Spleen (tissue), 11 donors: Measurements from ENCODE around the gene NRG3. TPM values are rescaled to one million over a fixed set of nuclear protein-coding genes. Genes with fewer than 3 reads are reported as not detected.

ENCODE experiments used
- DNase-seq: peaks from one replicate; pipeline ENCODE4 v3.0.0-alpha.2; 2020
- H3K27ac ChIP-seq, 8 donors: fragments of 200-600 bp; sonication (generic) in 7 of 8; 1 replicate in 4 of 8; 2 replicates in 4 of 8; pipeline versions ENCODE4 v1.5.0 to v1.8.0; 2016 to 2021; ENCODE audit warnings: inconsistent platforms in 4 of 8, mild to moderate bottlenecking in 4 of 8, moderate library complexity in 1 of 8
- H3K27me3 ChIP-seq, 7 donors: fragments of 200-600 bp; sonication (generic) in 6 of 7; replicated peaks in 1 of 7; 1 replicate in 4 of 7; 2 replicates in 3 of 7; pipeline versions ENCODE4 v1.5.0 to v1.8.0; 2016 to 2021; ENCODE audit warnings: inconsistent platforms in 3 of 7, mild to moderate bottlenecking in 1 of 7
- H3K36me3 ChIP-seq, 6 donors: fragments of 200-600 bp; sonication (generic) in 5 of 6; 1 replicate in 4 of 6; 2 replicates in 2 of 6; pipeline versions ENCODE4 v1.5.0 to v1.8.0; 2016 to 2021; ENCODE audit warnings: inconsistent platforms in 2 of 6
- H3K4me1 ChIP-seq, 6 donors: fragments of 200-600 bp; sonication (generic) in 5 of 6; 1 replicate in 3 of 6; 2 replicates in 3 of 6; pipeline versions ENCODE4 v1.5.0 to v1.8.0; 2016 to 2021; ENCODE audit warnings: inconsistent platforms in 3 of 6
- H3K4me3 ChIP-seq, 8 donors: fragments of 200-600 bp; sonication (generic) in 7 of 8; 1 replicate in 4 of 8; 2 replicates in 4 of 8; pipeline versions ENCODE4 v1.5.0 to v1.8.0; 2016 to 2021; ENCODE audit warnings: inconsistent platforms in 4 of 8, mild to moderate bottlenecking in 4 of 8, moderate library complexity in 2 of 8
- H3K9me3 ChIP-seq, 8 donors: fragments of 200-600 bp; sonication (generic) in 7 of 8; 1 replicate in 4 of 8; 2 replicates in 4 of 8; pipeline versions ENCODE4 v1.5.0 to v1.8.0; 2016 to 2021; ENCODE audit warnings: inconsistent platforms in 4 of 8
- CTCF ChIP-seq, 11 experiments: fragments of 200-600 bp in 7 of 11; fragments of 450-650 bp in 4 of 11; sonication (generic) in 4 of 11; IDR thresholded peaks in 8 of 11; conservative IDR thresholded peaks in 3 of 11; 1 replicate in 7 of 11; 2 replicates in 4 of 11; pipeline versions ENCODE4 v1.4.0 to v1.8.0; 2016 to 2021; ENCODE audit warnings: antibody characterized with exemption in 11 of 11, inconsistent platforms in 4 of 11, mild to moderate bottlenecking in 1 of 11
- POLR2A ChIP-seq, 3 donors: fragments of 450-650 bp; IDR thresholded peaks; one replicate each; pipeline ENCODE4 v1.5.1; 2017; ENCODE audit warnings: antibody characterized with exemption in 3 of 3, mild to moderate bottlenecking in 1 of 3
- POLR2AphosphoS5 ChIP-seq, 3 donors: sonication (generic); formaldehyde crosslinking; IDR thresholded peaks; one replicate each; pipeline ENCODE4 v1.5.1; 2017; ENCODE audit warnings: antibody characterized with exemption in 3 of 3
- WGBS, 5 donors: extraction: QIAGEN DNeasy Blood & Tissue Kit in 3 of 5; methylation state at CpG; one replicate each; pipeline versions ENCODE4 v1.1.5 to v1.1.7; 2013 to 2018; 5-methylcytosine and 5-hydroxymethylcytosine counted together
- intact Hi-C: fragments of 100-400 bp; cut with DNase I; formaldehyde crosslinking; loops from one replicate; pipeline ENCODE4 v1.15.0; 2023; ENCODE audit warnings: low total_unique reads
- polyA plus RNA-seq, 3 donors: library from polyadenylated mRNA; stranded (reverse); fragments of 200-250 nt; gene quantifications; one replicate each; pipeline ENCODE4 v1.2.1, GENCODE V29; 2013
- total RNA-seq, 7 donors: library from RNA; depleted of rRNA in 3 of 7; stranded (reverse); fragments of >200 nt in 3 of 7; fragmentation: NEBNext Ultra II Directional in 4 of 7; extraction: Animal tissue kit (Norgen Biotek cat#: 25700) in 4 of 7; gene quantifications; one replicate each; pipeline versions ENCODE4 v1.1.0 to v1.2.1, GENCODE V29; 2016 to 2021
- donor health status: healthy with polysubstance abuse.
- donor health status: DM: no; HTN: no; CAD: no; lungs with moderate emphysema.
- donor health status: DM: no; HTN: no; CAD: no.
- donor health status: Bipolar disorder and iron deficiency.
- donor health status: healthy.
- donor health status: DM: no; HTN: no; CAD: no.
- donor health status: DM: yes; HTN: yes; CAD: no.

Gene NRG3
- total and polyA plus RNA-seq, 10 donors, result 0.10 to 0.22 (median 0.21) TPM; not detected in 7

DNA sequence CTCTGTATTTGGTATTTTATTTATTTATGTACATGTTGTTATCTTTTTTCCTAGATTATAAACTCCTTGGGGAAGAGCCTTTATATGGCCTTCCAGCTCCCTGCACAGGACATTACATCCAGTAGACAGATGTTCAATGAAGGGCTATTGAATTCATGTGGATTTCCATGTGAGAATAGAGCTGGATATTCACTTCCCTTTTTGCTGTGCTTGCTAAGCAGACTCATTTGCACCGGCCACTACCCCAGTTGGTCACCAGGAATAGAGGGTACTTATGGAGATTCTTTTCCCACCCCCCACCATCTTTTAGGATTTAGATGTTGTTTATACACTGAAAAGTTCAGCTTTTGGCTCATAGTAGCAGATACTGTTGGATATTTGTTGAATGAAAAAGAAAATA lies 374.1 kb downstream of the NRG3 start:
- Histone ChIP-seq H3K27ac (no peak overlapping the region), H3K9me3 (peaks cover 0 to 8% (median 0%) of the 10 kb centered on the region in 8 donors), H3K4me3 (no peak overlapping the region), H3K4me1 (no peaks in the 10 kb centered on the region), H3K36me3 (no peaks in the 10 kb centered on the region), H3K27me3 (no peaks in the 10 kb centered on the region)
- DNase-seq, result no peak
- TF ChIP-seq CTCF (IDR thresholded peaks at IDR 0.05 in 8 of 11, conservative IDR thresholded peaks at IDR 0.05 in 3 of 11), result no peak
- no peak for TF ChIP-seq POLR2AphosphoS5 (IDR thresholded peaks at IDR 0.05)
- no peak for TF ChIP-seq POLR2A (IDR thresholded peaks at IDR 0.05)
- intact Hi-C loops, result no loop called here
- WGBS, 5 donors, result 35 to 59% (median 50%) methylated on average over 1 of the region's 1 CpG

DNA sequence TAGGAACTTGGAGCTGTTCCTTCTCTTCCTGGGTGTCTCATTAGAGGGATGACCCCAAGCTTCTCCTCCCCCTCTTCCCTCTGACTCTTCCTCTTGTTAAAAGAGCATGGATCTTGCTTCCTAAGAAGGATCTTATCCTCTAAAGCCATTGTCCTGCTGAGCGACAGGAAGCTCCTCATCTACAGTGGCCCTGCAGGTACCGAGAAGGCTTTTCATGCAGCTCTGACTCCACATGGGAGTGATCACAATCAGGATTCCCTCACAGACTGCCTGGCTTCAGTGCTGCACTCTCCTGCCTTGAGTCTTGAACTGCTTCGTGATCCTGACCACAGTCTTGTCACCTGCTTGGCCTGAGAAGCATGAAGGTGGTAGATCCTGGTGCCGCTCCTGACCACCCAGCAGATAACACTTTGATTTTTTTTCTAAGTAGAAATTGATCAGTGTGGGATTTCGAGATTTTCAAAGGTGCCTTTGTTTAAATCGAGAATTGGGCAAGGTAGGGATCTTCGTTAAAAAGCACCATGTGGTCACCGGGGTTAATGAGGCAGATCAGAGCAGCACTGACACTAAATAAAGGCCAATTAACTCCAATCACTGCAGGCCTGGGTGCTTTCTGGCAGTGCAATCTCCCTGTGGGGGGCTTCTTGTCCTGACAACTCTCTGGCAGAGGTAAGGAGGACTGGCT lies 376.4 kb downstream of the NRG3 start:
- Histone ChIP-seq H3K4me3 (no peak overlapping the region), H3K9me3 (no peaks in the 10 kb centered on the region), H3K36me3 (no peaks in the 10 kb centered on the region), H3K27me3 (no peaks in the 10 kb centered on the region), H3K4me1 (no peaks in the 10 kb centered on the region), H3K27ac (no peak overlapping the region)
- no peak for TF ChIP-seq POLR2AphosphoS5 (IDR thresholded peaks at IDR 0.05)
- no peak for TF ChIP-seq CTCF (IDR thresholded peaks at IDR 0.05 in 8 of 11, conservative IDR thresholded peaks at IDR 0.05 in 3 of 11)
- no peak for TF ChIP-seq POLR2A (IDR thresholded peaks at IDR 0.05)
- no peak for DNase-seq
- 60 to 73% (median 68%) methylated on average over 8 of the region's 8 CpGs for WGBS, 5 donors
- intact Hi-C loops, result no loop called here

DNA sequence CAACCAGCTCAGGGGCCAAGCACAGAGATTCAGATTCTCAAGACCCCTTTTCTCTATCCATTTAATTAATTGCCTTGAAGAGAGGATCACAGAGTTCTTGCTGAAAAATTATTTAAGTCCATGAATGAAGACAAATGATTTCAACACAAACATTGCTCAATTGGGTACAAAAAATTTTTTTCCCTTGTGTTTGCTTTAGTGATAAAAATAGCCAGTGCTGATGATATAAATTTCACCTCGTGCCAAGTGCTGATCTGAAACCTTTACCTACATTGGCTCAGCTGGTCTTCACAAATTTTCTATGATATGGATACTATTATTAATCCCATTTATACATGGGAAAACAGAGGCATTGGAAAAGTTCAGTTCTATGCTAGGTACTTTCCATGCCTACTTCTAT lies 377.1 kb downstream of the NRG3 start:
- Histone ChIP-seq H3K9me3 (no peaks in the 10 kb centered on the region), H3K4me1 (no peaks in the 10 kb centered on the region), H3K27me3 (no peaks in the 10 kb centered on the region), H3K36me3 (no peaks in the 10 kb centered on the region), H3K27ac (no peak overlapping the region), H3K4me3 (no peak overlapping the region)
- intact Hi-C loops, result no loop called here
- 47 to 78% (median 59%) methylated on average over 1 of the region's 1 CpG for WGBS, 5 donors
- TF ChIP-seq CTCF (IDR thresholded peaks at IDR 0.05 in 8 of 11, conservative IDR thresholded peaks at IDR 0.05 in 3 of 11) (no peak), POLR2AphosphoS5 (IDR thresholded peaks at IDR 0.05) (no peak), POLR2A (IDR thresholded peaks at IDR 0.05) (no peak)
- DNase-seq, result no peak

DNA sequence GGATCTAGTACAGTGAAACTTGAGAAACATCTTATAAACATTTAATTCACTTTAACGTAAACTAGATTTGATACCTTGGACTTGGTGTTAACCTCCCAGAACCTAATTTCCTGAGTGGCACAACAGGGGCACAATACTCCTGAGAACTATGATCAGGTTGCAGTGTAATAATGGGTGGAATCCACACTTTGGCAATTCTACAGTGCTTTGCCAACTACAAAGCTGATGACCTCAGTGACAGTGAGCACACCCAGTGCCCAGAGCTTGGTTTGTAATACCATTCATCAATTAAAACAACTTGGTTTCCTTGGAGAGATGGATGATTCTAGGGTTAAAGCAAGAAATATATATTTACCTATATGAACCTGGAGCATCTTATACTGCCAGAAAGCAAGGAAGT lies 379.2 kb downstream of the NRG3 start:
- Histone ChIP-seq H3K27me3 (no peaks in the 10 kb centered on the region), H3K4me1 (no peaks in the 10 kb centered on the region), H3K9me3 (no peaks in the 10 kb centered on the region), H3K4me3 (no peak overlapping the region), H3K27ac (no peak overlapping the region), H3K36me3 (no peaks in the 10 kb centered on the region)
- DNase-seq, result no peak
- TF ChIP-seq CTCF (IDR thresholded peaks at IDR 0.05 in 8 of 11, conservative IDR thresholded peaks at IDR 0.05 in 3 of 11) (no peak), POLR2A (IDR thresholded peaks at IDR 0.05) (no peak), POLR2AphosphoS5 (IDR thresholded peaks at IDR 0.05) (no peak)
- intact Hi-C loops, result no loop called here
- 41 to 91% (median 82%) methylated on average over 1 of the region's 1 CpG for WGBS, 5 donors
